ENCODE measurements around the gene ACOXL.
"Not testable (repeated sequence)": the region's sequence is repeated elsewhere in the genome, so short reads cannot be mapped to it uniquely, and the experiment has no call there.

The ACOXL gene

DNA sequence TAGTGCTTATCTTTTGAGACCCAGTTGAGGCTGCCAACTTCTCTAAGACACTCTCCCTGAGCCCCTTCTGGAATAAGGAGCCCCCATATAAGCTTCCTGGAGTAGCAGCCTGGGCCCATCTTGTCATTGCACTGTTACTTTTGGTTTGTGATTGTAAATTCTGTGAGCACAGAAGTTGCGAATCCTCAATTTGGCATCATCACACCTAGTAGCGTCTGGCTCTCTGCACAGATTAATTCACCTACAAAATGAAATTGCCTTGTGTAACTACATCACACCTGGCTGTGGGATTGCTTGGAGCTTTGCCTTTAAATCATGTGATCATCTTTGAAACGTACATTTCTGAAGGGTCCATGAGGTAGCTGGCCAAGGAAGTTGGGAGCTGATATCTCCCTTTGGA is 195.2 kb downstream of the ACOXL start:
- DNase-seq (ENCODE audit: low read depth in 3 of 3): no peak

DNA sequence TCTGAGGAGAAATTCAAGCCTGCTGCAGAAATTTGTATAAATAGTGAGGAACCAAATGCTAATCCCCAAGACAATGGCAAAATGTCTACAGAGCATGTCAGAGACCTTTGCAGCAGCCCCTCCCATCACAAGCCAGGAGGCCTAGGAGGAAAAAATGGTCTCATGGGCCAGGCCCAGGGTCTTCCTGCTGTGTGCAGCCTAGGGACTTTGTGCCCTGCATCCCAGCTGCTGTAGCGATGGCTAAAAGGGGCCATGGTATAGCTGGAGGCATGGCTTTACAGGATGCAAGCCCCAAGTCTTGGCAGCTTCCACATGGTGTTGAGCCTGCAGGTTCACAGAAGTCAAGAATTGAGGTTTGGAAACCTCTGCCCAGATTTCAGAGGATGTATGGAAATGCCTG is 197.2 kb downstream of the ACOXL start:
- DNase-seq (ENCODE audit: low read depth in 3 of 3): no peak

DNA sequence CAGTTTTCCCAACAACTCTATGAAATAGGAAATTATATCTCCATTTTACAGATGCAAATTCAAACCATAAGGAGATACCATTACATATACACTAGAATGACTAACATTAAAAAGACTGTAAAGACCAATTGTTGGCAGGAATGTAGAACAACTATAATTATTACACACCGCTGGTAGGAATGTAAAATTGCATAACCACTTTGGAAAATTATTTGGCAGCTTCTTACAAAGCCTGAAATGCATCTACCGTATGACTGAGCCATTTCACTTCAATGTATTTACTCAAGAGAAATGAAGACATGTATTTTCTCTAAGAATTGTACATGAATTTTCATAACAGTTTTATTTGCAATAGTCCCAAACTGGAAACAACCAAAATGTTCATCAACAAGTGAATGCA is 199.3 kb downstream of the ACOXL start:
- no peak for DNase-seq (ENCODE audit: low read depth in 3 of 3)

DNA sequence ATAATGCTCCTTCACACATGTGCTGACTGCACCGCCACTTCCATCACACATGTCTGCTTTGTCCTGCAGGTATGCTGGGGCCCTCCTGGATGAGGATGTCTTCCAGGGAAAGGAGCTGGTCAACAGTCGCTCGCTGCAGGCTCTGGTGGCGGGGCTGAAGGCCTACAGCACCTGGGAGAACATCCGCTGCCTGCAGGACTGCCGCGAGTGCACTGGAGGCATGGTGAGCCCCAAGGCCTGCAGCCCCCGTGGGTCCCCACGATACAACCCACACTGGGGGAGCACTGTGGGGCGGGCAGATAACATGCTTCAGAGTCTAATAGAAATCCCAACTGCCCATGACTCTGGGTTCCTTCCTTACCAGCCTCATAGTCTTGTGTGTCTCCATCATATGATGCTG is 201.0 kb downstream of the ACOXL start:
- DNase-seq (ENCODE audit: low read depth in 3 of 3): no peak

DNA sequence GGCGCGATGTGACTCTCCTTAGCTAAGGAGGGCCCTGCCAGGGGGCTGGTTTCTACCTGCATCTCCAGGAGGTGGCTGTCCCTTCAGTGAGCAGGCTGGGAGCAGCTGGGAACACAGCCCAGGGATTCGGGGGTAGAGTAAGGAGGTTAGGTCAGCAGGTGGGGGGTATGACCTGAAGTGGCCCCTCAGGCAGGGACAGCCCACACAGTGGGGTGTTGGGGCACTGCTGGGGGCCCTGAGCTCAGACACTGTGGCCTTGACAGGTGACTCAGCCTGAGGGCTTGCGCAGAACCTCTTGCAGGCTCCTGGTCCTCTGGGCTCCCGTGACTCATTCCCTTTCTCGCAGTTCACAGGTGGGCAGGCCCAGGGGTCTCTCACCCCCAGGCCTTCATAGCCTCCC is 202.6 kb downstream of the ACOXL start:
- no peak for DNase-seq (ENCODE audit: low read depth in 3 of 3)

DNA sequence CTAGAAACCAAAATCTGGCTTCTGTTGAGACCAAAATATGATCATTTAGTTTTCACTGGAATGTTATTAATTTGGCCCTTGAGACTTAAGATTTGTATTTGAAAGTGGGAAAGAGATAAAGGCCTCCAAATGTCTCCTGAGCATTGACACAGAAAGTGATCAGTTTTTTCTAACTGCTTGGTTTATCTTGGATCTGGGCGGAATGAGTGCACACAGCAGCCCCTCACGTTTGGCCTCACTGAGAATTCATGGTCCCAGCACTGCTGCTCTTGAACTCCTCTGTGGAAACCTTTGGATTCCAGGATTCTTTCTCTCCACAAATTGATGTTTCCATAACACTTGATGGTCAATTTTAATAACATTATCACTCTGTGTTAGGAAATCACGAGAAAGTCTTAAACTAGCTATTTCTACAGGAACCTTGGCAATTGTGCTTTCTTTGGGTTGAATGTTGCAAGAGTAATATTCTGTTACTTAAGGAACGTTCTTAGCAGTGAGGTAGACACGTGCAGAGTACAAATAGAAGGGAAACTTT is 208.1 kb downstream of the ACOXL start:
- DNase-seq (ENCODE audit: low read depth in 3 of 3): no peak

DNA sequence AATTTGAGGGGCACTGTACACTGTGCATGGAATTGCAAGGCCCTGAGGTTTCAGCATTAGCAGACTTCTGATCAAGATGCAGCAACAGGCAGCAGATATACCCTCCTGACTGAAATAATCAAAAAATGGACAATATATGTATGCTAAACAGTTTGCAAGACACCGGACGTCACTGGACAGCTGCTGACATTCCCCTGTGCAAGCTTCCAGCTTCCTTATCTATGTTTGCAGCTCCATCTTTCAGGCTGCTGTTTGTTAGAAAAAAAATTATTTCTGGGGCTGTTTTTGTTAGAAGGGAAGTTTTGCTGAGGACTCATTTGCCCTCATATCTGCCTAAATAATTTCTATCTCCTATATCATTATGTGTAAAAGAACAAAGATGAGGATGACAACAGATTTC is 208.9 kb downstream of the ACOXL start:
- DNase-seq (ENCODE audit: low read depth in 3 of 3): no peak

DNA sequence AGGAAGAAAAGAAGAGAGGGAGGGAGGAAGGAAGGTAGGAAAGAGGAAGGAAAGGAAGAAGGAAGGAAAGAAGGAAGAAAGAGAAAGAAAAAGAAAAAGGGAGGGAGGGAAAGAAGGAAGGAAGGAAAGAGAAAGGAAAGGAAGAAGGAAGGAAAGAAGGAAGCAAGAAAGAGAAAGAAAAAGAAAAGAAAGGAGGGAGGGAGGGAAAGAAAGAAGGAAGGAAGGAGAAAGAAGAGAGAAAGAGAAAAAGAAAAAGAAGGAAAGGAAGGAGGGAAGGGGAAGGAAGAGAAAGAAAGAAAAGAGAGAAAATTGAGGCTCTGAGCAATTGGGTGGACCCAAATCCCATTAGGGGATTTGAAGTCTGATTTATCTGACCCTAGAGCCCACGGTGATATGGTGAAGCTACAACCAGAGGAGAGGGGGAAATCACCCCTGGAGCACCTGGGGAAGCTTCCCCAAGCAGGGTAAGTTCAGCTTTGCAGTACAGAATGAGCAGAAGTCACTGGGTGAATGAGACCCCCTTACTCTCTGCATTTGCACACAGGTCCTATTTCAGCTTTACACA is 210.8 kb downstream of the ACOXL start:
- DNase-seq (ENCODE audit: low read depth in 3 of 3): no peak

DNA sequence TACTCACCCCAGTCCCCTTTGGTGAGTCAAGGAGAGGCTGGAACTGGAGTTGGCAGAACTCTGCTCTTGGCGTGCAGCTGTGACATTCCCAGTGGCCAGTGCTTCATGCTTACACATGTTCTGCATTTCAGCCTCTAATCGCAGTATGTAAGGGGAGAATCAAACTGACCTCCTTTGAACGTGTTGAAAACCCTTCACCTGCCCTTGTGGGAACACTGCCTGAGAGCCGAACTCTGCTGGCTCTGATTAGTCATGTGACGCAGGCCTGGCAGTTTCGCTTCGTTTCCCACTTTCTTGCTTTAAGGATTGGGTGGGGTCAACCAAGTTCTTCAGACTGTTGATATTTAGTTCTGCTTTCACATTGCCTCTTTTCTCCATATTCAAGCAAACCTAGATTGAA is 214.5 kb downstream of the ACOXL start:
- no peak for DNase-seq (ENCODE audit: low read depth in 3 of 3)

DNA sequence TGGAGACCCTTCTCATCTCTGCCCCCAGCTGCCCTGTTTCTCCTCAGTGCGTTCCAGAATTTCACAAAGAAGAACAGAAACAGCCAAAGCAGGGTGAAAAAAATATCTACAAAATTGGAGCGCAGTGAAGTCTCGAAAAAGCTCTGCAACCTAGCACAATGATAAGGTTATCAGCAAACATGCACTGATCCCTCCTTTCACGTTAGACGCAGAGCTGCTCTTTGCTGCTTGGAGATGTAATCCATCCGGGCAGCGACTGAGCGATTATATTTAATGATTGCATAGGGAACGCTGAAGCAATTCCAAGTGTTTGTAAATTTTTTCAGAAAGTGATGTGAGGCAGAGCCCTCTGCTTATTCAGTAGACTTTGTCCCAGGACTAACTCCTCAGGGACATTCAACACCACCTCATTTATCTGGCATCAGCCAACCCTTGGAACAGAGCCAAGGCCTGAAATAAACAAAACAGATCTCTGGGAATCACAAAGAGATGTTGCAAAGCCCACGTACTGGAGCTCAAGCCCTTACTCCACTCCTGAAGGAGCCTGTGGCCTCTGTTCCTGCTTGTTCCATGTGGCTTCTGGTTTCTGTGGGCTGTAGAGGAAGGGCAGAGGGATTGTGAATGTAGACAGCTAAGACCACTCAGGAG is 215.8 kb downstream of the ACOXL start:
- no peak for DNase-seq (ENCODE audit: low read depth in 3 of 3)

DNA sequence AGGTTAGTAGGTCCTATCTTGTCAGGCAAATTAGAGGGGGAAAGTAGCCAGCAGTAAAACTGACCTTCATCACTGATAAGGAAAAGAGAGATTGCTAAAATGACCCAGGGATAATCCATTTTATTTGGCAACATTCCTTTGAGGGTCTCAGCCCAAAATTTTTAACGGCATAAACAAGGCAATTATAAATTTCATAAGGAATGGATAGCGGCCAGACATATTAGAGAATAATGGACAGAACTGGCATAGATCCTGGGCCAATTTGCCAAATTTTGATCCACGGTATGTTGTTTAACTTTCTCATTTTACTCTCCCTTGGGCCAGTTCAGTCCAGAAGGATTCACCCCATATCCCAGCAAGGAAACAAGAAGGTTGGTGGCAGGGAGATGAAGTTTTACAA is 217.9 kb downstream of the ACOXL start:
- no peak for DNase-seq (ENCODE audit: low read depth in 3 of 3)

DNA sequence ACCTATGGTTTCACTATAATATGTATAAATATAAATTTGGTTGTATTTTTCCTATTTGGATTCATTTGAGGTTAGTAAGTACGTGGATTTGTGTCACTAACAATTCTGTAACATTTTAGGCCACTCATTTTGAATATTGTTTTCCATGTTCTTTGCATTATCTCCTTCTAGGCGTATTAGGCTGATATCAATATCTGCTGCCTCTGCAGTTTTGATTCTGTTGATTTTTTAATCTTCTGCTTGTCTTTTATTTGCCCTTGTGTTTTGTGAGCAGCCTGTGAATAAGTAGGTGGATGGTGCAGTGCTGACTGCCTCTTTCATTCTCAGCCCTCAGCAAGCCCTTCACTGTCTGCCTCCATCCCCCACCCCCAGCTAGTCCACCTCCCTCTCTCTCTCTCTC is 222.7 kb downstream of the ACOXL start:
- DNase-seq (ENCODE audit: low read depth in 3 of 3): no peak

DNA sequence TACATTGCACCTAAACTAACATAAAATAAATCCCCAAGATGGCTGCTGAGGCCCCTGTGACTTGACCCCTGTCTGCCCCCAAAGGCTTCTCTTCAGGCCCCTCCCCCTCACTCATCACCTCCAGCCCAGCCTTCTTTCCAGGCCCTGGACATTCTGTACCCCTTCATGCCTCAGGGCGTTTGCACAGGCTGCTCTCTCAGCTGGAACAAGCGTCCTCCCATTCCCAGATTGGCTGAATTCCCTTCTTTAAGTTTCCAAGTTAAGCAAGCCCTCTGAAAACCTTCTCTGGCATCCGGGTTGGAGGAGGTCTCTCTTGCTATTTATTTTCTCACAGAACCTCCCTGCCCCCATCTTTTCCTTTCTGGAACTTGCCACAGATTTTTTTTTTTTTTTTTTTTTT is 223.2 kb downstream of the ACOXL start:
- DNase-seq (ENCODE audit: low read depth in 3 of 3): no peak

DNA sequence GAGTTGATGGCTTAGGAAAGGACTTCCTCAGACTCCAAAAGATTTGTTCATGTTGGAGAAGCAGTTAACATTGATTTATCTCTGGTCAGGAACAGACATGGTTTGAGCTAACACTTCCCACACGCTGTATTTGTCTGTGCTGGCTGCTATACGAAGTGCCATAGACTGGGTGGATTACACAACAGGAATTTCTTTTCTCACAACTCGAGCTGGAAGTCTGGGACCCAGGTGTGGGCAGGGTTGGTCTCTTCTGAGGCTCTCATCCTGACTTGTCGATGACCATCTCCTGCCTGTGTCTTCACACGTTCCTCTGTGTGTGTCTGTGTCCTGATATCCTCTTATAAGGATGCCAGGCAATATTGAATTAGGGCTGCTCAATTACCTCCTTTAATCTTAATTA is 224.9 kb downstream of the ACOXL start:
- no peak for DNase-seq (ENCODE audit: low read depth in 3 of 3)

DNA sequence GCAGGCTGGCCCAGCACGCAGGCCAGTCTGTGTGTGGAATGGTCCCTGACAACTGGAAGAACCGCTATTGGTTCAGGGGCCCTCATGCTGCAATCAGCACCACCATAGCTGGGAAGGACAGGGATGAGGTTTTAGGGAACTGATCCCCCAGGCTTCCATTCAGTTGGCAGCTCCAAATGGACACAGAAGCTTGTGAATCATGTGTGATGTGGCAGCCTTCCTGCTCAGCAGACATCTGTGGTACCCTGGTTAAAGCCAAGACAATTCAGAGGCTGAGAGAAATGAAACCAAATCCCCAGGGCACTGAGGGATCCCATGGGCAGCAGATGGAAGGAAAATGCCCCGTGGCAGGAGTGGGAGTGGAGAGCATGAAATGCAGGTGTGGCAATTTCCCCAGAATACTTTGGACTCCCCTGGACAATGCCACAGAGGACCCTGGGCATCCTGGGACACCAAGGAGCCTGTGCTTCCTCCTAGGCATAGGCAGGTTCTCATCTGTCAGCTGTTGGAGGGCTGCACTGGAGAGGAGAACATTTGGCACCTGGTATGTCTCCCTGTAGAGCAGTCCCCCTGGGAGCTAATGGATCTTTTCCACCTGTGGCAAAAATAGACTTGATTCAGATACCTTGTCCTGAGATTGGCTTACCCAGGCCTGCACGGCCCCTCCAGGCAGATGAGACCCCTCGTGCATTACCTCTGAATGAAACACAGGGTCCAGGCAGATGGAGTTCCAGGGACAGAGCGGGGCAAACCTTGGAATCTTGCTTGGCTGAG is 226.2 kb downstream of the ACOXL start:
- DNase-seq (ENCODE audit: low read depth in 3 of 3): no peak

DNA sequence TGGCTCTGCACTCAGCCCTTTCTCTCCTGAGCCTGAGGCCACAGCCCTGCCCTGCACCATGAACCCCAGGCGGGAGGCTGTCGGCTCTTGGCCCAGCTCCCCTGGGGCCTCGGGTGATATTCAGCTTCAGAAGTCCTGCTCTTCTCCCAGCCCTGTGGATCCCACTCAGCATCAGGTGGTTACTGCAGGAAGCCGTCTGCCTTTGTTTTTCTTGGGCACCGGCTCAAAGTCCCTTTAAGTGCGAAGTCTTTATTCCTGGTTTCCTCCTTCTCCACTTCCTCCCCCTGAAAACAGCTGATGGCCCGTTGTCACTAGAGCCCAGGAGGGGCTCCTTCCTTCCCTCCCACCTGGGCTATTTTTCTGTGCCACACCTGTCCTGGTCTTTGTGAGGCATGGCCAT is 226.8 kb downstream of the ACOXL start:
- DNase-seq (ENCODE audit: low read depth in 3 of 3): no peak

DNA sequence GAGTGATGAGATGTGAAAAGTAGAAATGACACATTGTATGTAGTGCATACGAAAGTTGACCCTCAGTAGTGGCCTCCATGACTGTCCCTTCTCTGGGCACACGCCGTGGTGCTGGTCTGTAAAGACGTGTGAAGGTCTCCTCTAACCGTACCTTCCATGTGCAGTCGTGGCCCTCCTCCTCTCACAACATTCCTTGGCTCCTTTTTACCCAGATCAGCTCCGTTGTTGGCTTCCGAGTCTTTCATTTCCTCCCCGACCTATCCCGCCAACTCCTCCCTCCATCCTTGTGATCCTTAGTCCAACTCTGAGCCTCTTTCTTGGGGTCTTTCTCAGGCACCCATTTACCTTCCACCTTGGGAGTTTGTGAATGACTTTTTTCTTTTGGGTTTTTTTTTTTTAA is 227.9 kb downstream of the ACOXL start:
- DNase-seq (ENCODE audit: low read depth in 3 of 3): no peak

DNA sequence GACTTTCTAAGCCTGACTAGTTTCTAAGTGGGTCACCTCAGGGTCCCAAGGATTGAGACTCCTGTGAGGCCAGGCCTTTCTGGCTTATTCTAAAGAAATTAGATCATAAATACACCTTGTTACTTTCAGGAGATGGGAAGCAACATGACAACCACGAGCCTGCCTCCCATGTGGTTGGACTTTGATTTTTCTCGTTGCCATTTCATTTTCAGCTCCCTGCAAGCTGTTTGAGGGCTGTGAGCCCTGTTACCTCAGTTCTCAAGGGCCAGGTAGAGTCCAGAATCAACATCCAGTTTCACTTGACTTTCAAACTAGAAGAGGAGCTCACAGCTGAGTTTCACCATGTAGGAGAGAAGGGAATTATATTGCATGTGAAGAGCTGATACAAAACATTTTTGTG is 228.6 kb downstream of the ACOXL start:
- DNase-seq (ENCODE audit: low read depth in 3 of 3): no peak

DNA sequence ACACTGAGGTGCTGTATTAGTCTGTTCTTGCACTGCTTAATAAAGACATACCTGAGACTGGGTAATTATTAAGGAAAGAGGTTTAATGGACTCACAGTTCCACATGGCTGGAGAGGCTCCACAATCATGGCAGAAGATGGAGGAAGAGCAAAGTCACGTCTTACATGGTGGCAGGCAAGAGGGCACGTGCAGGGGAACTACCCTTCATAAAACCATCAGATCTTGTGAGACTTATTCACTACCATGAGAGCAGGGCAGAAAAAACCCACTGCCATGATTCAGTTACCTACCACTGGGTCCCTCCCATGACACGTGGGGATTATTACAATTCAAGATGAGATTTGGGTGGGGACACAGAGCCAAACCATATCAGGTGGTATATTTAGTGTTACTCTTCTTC is 229.3 kb downstream of the ACOXL start:
- not testable (repeated sequence) for DNase-seq (ENCODE audit: low read depth in 3 of 3)

DNA sequence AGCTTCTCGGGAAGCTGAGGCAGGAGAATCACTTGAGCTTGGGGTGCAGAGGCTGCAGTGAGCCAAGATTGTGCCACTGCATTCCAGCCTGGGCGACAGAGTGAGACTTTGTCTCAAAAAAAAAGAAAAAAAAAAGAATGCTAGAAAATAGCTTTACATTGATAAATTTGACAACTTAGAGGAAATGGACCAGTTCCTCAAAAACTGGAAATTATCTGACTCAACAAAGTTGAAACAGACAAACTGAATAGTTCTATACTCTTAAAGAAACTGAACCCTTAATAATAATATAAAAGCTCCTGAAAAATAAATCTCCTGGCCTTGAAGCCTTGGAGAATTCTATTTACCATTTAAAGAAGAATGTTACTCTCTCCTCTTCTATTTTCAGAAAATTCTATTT is 237.3 kb downstream of the ACOXL start:
- DNase-seq (ENCODE audit: low read depth in 3 of 3): no peak

DNA sequence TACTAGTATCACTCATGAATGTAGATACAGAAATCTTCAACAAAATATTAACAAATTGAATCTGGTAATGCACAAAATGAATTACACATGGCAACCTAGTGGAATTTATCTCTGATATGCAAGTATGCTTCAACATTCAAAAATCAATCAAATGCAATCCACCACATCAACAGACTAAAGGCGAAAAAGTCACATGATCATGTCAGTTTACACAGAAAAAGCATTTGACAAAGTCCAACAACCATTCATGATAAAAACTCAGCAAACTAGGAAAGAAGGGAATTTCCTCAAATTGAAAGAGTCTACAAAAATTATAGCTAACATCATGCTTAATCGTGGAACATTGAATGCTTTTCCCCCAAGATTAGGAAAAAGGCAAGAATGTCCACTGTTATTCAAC is 237.8 kb downstream of the ACOXL start:
- no peak for DNase-seq (ENCODE audit: low read depth in 3 of 3)

DNA sequence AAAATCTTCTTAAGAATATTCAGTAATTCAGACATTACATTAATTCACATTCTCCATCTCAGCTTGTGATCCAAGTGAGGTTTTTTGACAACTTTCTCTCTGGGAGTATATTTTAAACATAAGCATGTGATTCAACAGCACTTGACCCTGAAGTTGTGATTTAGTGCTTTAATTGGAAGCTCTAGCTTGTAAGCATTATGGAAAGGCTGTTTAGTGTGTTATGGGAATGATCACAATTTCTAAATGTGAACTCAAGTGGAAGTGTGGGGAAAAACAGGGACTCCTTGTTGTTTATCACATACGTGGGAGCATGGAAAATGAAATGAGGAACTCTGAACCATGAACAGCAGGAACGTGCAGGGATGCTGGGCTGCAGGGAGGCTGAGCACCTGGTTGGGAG is 239.4 kb downstream of the ACOXL start:
- no peak for DNase-seq (ENCODE audit: low read depth in 3 of 3)

DNA sequence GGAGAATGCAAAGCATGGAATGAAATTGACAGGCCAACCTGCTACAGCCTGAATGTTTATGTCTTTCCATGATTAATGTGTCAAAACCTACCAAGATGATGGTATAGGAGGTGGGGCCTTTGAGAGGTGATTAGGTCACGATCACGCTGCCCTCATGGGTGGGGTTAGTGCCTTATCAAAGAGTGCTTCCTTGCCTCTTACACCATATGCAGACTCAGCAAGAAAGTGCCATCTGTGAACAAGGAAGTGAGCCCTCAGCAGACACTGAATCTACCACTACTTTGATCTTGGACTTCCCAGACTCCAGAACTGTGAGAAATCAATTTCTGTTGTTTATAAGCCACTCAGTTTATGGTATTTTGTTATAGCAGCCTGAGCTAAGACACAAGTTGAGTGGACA is 240.9 kb downstream of the ACOXL start:
- no peak for DNase-seq (ENCODE audit: low read depth in 3 of 3)

Measured in stimulated activated CD4-positive, alpha-beta T cell treated with anti-CD3 and anti-CD28 coated beads, TNF-alpha, amount 100 ng/mL, for 48 hours (primary cell).